ENCODE results near the gene POLD3. TPM values are rescaled to one million over a fixed set of nuclear protein-coding genes. Genes with fewer than 3 reads are reported as not detected.

POLD3 gene, protein sequence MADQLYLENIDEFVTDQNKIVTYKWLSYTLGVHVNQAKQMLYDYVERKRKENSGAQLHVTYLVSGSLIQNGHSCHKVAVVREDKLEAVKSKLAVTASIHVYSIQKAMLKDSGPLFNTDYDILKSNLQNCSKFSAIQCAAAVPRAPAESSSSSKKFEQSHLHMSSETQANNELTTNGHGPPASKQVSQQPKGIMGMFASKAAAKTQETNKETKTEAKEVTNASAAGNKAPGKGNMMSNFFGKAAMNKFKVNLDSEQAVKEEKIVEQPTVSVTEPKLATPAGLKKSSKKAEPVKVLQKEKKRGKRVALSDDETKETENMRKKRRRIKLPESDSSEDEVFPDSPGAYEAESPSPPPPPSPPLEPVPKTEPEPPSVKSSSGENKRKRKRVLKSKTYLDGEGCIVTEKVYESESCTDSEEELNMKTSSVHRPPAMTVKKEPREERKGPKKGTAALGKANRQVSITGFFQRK
- 9.8 and 9.9 TPM in 2 replicates for total RNA-seq

DNA sequence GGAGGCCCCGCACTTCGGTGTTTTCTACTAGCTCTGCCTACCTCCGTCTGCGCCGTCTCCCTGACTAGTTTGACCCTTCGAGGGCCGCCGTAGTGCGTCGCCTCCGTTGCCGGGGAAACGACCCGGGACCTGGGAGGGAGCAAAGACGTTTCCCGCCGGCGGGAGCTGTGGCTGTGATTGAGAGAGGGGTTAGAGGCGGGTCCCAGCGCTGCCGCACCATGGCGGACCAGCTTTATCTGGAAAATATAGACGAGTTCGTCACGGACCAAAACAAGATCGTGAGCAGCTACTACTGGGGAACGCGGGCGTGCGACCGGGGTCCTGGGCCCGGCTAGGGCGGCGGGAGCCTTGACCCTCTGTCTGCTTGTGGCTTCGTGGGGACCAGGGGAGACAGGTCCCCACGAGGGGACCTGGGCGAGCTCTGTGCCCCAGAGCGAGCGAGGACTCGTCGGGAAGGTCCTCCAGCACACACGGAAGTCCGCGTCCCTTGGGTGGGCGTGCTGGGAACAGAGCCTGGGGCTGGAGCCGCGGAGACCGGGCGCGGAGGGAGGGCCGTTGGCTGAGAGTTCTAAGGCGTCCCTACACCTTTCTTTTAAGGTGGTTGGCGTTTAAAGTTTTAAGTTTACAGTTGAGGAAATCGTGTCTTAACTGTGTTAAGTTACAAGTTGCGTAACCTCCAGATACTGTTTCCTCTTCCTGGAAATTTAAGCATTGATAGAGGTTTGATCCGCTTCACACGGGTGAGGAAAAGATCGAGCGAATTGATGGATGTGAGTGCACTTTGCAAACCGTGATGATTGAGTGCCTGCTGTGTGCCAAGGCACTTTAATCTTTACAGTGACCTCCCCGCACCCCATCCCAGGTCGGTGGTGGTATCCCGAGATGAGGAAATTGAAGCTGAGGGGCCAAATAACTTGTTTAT is at the start of gene POLD3:
POLD3 (plus strand) TSS at position 142 of the 922 bp plus-strand sequence; CDS start at position 219, 77 bp downstream.

Other genes starting within 250 kb of the POLD3 start
- 40.5 and 52.4 TPM in 2 replicates for gene PGM2L1, start 194.1 kb upstream of the POLD3 start, total RNA-seq
- gene KCNE3, start 125.0 kb upstream of the POLD3 start, total RNA-seq: 0.11 and 0.34 TPM in 2 replicates
- 3.1 and 4.0 TPM in 2 replicates for gene LIPT2, start 98.9 kb upstream of the POLD3 start, total RNA-seq
- gene CHRDL2, start 138.8 kb downstream of the POLD3 start, total RNA-seq: 0.77 and 1.7 TPM in 2 replicates
- 13.4 and 16.4 TPM in 2 replicates for gene RNF169, start 156.3 kb downstream of the POLD3 start, total RNA-seq

Measured in dermis lymphatic vessel endothelial cell (primary cell).